HG02970 (cell line): ENCODE measurements around the gene HOXC6.
"Not testable (repeated sequence)": the region's sequence is repeated elsewhere in the genome, so short reads cannot be mapped to it uniquely, and the experiment has no call there.

ENCODE experiments used
- ATAC-seq: cut with Tn5 transposase; IDR thresholded peaks from one replicate; pipeline ENCODE4 v1.9.1; 2021; ENCODE audit warnings: mild to moderate bottlenecking, moderate library complexity, moderate number of reproducible peaks; ENCODE audit not compliant: unreplicated experiment, low FRiP score

HOXC6 gene

DNA sequence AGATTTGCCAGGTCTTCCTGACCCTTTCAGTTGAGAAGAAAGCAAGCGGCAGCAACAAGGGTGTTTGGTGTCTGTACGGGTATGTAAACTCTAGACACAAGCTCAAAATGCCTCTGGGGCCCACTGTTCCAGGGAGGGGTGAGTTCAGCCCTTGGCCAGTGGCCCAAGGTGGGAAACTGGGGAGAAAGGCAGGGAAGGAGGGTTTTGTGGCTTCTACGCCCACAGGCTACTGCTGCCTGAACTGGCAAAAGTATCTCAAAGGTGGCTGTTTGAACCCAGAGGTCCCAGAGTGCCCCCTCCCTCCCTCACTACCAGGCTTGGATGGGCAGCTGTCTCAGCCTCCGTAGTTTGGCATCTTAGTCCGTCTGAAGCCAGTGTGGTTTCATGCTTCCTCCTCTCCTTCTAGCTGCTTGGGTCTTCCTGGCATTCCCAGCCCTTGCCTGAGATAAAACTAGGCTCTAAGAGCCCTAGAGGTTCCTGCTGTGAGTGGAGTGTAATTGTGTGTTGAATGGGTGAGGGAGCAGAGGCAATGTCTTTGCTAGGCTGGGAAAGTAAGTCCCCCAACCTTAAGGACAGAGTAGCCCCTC is 10.1 kb downstream of the HOXC6 start:
- ATAC-seq: no peak

DNA sequence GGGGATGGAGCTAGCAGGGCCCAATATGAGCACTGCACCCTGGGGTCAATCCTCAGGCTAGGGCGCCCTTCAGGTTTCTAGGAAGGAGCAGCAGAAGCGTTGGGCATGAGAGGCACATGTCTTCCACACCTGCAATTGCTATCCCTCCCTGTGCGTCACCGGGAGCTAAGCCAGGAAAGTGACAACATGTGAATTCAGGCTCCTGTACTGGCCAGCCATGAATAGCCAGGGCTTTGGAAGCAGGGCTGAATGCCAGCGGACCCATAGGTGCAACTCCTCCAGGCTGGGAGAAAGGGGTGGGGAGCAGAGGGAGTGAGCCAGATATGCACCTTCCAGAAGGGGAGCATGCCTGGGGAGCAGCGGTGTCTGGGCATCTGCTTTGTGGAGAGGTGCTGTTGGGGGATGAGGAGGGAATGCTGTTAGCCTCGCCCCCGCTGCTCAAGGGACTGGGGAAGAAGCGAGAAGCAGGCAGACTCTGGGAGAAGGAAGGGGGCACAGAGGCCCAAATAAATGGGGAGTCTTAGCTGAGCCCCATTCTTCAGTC is 10.7 kb downstream of the HOXC6 start:
- ATAC-seq: no peak

DNA sequence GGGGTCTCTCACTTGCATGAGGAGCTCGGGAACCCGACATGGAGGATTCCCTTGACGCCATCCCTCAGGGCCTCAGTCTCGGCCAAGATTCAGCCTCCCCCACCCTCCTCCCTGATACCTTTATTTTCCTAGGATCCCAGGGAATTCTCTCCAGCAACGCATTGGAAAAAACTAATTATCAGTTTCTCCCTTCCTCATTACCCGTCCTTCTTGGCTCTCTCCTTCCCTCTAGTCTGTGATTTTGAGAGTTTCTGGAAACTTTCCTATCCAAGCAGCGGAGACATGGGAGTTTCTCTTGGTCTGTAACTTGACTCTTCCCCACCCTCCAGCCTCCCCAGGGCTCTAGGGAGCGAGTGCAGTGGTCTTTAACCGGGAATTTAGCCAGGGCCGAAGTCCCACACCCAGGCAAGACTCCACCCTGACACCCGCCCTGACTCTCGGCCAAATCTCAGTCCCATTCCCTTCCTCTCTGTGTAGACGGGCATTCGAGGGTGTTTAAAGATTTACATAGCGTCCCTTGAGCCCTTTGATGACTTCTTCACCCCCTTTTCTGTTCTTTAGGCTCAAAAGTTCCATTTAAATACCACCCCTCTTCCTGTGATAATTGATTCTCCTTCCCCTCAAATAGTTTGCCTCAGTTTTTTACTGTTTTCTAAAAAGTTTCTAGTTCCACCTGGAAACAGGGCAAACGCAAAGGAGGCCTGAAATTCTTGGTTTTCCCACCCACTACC is 11.3 kb downstream of the HOXC6 start:
- no peak for ATAC-seq

DNA sequence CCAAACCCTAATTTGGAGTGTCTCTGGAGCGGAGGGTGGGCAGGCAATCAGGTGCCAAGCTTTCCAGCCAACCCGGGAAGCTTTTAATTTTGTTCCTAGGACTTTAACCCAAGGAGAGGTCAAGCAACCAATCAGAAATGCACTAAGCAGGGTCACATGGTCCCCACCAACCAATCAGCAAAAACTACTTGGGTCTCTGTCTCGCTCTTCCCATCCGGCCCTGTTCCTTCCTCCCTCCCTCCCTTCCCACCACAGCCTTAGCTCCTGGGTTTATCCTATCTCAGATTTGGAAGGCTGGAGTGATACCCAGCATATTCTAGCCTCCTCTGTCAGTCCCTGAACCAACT is 11.9 kb downstream of the HOXC6 start:
- no peak for ATAC-seq

DNA sequence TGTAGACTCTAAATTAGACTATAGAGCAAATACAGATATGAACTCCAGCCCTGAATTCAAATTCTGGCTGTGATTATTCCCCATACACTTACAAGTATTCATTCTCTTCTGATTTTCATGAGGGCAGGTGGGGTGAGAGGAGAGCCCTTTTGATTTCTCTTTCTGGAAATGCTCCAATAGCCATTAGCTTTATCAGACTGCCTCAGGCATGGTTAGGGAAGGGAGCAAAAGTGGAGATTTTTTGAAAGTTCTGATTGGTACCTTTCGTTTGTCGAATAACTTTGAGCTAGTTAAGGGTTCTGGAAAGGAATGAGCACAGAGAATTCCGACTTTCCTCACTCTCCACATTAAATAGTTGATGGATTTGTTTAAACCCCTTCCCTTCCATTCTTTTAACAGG is 12.4 kb downstream of the HOXC6 start:
- no peak for ATAC-seq

DNA sequence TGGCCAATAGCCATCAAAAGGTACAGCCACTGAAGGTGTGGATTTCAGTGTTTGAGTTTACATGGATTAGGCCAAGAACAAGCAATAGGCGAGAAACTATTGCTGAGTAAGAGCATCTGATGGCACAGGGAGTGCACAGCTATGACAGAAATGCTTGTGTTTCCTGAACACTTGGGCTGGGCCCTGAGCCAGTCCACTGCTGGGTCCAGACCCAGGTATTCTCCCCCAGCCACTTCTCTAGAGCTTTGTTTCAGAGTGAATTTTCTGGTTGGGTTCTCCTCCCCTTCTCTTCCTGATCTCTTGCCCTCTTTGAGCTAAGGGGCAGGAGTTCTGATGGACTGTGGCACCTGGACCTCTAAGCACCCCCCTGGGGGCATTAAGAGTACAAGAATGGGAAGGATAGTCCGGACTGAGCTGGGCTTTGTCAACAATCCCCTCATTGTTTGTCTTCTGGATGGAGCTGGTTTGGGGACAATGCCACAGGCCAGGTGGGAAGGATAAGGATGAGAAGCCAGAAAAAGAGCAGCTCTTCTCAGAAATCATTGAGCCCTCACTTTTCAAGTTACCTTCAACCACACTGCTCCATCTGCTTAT is 13.0 kb downstream of the HOXC6 start:
- ATAC-seq: no peak

DNA sequence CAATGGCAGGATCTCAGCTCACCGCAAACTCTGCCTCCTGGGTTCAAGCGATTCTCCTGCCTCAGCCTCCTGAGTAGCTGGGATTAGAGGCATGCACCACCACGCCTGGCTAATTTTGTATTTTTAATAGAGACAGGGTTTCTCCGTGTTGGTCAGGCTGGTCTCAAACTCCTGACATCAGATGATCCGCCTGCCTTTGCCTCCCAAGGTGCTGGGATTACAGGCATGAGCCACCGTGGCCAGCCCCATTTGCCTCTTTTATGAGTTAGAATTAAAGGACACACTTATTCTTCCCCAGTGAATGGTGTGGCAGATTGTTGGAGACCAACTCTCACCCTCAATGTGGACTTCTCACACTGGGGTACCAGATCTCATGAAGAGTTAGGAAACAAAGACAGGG is 13.8 kb downstream of the HOXC6 start:
- not testable (repeated sequence) for ATAC-seq

DNA sequence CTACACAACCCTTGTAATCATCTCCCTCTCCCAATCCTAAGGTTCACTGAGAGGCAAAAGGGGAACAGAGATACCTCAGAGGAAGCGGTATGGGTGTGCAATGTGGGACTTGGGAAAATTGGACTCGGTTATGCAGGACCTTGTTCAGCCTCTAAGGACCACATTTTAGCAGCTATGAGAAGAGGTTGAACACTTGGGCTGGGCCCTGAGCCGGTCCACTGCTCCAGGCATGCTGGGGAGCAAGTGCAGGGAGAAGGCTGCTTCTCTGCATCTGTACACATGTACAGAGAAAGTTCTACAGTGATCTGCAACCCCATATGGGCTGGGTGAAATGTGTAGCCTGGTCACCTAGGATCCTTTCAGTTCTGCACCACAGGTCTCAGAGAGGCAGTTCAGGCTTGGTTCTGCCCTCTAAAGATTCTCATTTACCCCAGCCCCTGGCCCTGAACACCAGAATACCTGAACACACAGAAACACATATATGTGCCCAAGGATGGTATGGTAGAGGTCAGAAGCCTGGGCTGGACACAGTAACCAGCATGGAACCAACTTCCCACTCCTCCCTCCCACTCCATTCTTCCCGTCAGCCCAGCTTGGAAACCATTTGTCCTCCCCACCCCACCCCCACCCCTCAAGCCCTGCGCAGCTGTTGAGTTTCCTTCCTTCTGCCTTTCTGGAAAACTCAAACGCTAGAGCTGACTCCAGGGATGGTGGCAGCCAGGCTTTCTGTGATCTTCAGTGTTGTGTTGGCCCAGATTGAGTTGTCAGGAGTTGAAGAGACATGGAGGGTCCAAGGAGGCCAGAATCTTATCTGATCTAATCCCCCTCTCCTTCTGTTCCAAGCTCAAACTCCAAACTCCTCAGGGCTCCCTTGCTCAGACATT is 15.0 kb downstream of the HOXC6 start:
- no peak for ATAC-seq

DNA sequence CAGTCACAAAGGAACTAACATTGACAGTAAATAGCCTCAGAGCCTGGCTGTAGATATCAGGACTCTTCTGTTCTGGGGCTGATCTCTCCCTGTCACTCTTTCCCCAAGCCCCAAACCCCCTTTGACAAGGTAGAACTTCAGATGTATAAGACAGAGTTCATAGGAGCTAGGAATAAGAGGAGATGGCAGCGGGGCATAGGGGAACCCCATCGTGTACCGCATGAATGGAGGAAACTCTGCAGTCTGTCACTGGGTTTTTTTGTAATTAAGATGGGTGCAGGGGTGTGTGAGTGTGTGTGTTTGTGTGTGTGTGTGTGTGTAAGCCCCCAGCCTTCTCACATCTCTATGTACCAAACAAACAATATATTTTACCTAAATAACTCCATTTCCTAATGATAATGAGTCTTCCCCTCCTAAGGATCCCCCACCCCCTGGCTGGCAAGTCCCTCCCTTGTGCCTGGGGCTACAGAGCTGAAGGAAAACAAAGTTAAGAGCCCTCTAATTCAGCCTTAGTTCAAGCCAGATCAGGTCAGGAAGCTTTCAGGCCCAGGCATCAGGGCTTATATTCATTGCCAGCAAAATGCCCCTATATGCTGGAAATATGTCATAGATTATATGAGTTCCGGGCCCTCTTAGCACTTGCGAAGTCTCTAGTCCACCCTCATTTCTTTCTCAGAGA is 16.3 kb downstream of the HOXC6 start:
- no peak for ATAC-seq

DNA sequence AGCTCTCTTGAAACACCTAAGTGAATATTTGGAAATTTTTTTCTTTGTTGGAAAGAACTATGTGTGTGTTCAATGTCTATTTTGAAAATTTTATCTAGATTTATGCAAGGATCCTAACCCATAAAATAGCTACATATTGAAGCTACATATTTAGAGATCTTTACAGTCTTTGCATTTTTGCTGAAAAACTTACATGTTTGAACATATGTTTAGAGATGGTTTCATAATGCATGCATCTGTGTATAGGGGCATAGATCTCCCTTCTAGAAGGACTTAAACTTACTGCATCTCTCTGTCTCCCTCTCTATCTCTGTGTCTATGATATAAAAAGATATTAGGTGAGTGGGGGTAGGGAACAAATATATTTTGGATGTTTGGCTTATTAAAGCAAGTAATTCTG is 17.2 kb downstream of the HOXC6 start:
- ATAC-seq: no peak

DNA sequence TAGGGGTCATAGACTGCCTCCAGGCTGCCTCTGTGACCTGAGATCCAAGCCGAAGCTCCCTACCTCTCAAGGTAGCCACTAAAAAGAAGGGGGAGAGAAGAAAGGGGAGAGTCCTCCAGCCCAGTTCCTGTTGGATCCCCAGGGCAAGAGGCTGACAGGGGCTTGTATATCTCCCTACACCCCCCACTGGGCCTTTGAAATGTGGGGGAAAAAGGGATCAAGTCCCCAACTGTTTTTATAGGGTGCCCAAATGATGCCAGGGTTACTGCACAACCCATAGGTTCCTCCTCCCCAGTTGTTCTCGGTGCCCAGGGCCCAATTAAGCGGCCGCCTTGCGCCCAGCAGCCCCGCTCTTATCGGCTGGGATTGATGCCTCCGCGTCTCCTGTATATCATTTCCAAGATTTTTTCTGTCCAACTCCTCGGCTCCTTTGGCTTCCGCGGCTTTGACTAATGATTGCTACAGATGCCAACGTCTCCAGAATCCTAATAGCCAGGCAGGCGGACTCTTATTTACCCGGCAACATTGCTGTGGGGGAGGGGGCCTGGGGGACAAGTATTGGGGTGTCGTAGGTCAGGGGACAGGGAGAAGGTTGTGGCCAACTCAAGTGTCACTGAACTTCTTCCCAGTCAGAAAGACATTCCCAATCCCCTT is 17.8 kb downstream of the HOXC6 start:
- no peak for ATAC-seq

DNA sequence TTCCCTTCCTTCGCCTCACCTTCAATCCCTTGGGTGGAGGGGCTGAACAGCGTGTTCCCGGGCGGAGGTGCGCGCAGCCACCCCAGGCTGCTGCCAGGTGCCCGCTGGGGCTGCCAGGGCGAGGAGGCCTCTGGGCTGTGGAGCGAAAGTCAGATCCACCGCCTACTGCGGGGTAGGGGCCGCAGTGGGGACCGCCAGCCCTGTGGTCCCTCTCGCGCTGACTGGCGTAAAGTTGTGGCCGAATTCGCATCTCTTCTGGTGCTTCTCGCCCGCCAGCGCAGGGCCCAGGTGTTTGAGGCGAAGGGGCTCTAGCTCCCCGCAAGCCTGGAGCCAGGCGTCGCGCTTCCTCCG is 18.5 kb downstream of the HOXC6 start:
- no peak for ATAC-seq

DNA sequence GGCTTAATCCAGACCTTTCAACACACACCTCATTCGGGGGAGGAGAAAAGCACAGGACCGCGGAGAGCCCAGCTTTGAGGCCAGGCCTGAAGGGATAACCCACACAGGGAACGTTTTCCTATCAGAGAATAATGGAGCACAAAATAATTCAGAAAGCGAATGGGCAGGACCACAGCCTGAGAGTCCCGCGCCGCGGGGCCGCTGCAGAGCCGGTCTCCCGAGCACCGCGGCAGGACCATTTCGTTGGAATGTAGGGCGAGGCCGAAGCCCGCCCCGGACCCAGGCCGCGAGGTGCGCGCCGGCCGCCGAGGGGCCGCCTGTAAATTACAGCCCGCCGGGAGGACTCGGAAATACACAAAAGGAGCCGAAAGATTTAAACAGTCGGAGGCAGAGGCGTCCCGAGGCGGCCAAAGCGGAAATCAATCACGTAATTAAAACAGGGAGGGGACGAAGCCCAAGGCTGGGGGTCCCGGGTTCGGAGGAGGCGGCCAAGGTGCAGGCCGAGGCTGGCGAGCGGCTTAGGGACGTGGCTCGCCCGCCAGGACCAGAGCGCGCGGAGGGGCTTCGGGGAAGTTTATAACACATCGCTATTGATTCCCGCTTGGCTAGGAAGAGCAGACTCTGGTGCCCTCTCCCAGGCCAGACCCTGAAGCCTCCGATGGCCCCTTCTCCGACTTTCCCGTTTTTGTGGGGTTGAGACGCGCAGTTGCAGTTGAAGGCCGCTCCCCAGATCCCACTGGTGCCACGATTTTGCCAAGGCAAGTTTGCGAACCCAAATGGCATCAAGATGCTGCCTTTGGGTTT is 19.1 kb downstream of the HOXC6 start:
- ATAC-seq: no peak

DNA sequence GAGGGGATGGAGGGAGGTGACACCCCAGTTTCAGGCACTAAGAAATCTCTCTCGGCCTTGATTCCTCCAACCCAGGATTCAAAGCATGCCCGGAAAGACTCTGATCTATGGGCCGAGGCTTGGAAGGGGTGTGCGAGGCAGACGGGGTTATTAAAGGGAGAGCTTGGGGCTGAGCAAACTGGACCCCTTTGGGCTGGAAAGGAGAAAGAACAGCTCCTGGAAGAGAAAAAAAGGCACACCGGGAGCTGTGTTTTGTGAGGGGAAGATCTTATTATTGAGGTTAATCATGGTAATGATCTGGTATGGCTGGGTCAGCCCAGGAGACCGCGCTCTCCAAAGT is 19.7 kb downstream of the HOXC6 start:
- no peak for ATAC-seq

DNA sequence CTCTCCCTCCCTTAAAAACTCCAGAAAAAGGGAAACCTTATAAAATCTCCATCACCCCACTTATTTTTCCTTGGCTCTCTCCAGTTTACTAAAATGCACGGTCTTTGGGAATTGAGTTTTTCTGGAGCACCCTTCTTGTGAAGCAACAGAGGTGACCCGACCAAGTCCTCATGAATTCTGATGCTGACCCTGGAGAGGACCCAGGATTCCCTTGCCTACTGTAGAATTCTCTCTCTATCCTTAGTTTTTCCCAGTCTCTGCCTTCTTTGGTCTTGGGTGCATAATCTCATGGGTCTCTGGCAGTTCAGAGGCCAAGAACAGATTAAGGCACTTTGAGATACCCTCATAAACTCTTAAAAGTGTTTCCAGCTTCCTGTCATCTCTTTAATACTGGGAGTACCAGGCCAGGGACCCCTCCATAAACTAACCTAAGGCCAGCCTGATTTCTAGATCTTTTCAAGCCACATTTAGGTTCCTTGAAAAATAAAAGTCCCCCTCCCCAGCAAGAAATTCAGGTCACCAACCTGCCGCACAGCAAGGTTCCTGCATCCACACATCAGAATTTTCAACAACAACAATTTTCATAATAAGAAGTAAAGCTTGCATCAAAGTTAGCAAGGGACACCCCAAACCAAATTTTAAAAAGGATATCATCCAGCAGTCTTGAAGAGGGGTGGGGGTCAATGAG is 20.3 kb downstream of the HOXC6 start:
- no peak for ATAC-seq

DNA sequence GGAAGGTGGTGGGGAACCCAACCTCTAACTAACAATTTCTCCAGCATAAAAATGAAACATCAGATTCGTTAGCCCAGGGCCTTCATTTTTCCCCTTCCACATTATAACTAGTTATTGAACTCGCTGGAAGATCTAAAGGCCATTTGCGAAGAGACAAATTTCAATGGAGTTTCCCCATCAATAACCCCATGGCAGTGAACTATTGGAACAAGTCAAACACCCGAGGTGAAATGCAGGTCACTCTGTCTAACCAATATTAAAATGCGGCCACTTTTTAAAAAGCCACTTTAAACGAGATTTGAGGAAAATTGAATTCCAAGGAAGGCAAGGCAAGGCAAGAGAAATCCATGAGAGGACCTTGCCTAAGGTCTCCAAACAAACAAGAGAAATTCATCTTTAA is 20.9 kb downstream of the HOXC6 start:
- ATAC-seq: no peak

DNA sequence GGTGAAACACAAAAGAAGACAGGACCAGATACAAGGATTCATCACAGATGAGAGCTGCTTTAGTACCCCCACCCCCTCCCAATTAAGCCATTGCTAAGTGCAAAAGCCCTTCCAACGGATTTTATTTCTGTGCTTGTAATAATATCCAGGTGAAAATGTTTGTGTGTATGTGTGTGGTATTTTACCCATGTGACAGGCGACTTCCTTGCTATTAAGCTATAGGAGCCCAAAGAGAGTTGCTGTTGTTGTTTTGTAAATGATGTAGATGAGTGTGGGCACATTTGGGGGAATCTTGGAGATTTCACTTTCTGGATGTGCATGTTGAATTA is 22.2 kb downstream of the HOXC6 start:
- ATAC-seq: no peak

DNA sequence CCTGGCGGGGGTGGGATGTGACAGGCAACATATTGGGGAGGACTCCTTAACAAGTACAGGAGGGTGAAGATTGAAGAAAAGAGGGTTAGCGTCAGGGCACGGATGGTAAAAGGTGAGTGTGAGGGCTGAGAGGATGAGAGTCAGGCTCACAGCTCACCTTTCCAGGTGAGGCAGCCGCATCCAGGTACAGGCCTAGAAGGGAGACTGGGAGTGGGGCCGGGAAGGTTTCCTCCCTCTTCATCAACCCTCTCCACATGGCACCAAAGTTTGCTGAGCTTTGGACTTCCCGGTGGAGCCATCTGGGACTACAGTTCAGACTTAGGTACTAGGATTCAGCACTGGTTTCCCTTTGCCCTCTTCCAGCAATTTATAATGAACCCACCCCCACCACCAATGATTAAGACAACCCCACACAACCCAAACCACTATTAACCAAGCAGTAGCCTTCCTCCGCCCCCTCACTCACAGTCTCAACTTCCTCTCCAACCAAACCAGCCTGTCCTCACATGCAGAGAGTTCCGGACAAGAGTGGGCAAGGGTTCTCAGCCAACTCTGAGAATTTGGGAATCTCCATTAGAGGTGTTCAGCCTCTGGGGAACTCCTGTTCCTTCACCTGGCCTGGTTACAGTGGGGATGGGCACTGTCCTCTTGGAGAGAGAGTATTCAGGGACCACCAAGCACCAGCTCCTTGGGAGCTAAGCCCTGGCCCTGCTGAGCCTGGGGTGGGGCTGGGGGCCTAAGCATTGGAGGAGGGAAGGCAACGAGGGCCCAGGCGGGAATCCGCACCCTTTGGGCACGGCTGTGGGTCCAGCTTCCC is 23.0 kb downstream of the HOXC6 start:
- no peak for ATAC-seq
